Measurements from ENCODE around the gene CD37. TPM values are rescaled to one million over a fixed set of nuclear protein-coding genes. Genes with fewer than 3 reads are reported as not detected.

The CD37 gene
- total RNA-seq, 1 donor from 2014 or later = 22.1 TPM

DNA sequence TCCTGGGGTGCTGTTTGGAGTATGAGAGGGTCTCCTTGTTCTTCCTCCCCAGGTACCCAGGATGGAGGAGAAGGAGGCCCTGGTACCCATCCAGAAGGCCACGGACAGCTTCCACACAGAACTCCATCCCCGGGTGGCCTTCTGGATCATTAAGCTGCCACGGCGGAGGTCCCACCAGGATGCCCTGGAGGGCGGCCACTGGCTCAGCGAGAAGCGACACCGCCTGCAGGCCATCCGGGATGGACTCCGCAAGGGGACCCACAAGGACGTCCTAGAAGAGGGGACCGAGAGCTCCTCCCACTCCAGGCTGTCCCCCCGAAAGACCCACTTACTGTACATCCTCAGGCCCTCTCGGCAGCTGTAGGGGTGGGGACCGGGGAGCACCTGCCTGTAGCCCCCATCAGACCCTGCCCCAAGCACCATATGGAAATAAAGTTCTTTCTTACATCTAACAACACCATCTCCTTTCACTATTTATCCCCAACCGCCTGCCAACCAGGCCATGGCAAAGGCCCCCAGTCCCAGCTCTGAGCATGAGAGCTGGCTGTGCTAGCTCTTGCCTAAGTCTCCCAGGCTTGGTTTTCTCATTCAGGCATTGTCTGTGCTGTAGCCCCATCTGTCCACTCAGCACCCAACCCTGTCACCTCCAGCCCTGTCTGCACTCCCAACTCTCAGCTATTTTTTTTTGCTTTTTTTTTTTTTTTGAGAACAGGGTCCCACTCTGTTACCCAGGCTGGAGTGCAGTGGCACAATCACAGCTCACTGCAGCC is 39.6 kb downstream of the CD37 start:
- no peak overlapping the region for H3K4me3 ChIP-seq
- no peak overlapping the region for H3K27ac ChIP-seq
- TF ChIP-seq POLR2A (IDR thresholded peaks at IDR 0.05) = no peak
- no peak for TF ChIP-seq POLR2AphosphoS5 (IDR thresholded peaks at IDR 0.05; ENCODE audit: insufficient read depth in 1 of 2, low read depth in 1 of 2)
- TF ChIP-seq, protein P1, sequence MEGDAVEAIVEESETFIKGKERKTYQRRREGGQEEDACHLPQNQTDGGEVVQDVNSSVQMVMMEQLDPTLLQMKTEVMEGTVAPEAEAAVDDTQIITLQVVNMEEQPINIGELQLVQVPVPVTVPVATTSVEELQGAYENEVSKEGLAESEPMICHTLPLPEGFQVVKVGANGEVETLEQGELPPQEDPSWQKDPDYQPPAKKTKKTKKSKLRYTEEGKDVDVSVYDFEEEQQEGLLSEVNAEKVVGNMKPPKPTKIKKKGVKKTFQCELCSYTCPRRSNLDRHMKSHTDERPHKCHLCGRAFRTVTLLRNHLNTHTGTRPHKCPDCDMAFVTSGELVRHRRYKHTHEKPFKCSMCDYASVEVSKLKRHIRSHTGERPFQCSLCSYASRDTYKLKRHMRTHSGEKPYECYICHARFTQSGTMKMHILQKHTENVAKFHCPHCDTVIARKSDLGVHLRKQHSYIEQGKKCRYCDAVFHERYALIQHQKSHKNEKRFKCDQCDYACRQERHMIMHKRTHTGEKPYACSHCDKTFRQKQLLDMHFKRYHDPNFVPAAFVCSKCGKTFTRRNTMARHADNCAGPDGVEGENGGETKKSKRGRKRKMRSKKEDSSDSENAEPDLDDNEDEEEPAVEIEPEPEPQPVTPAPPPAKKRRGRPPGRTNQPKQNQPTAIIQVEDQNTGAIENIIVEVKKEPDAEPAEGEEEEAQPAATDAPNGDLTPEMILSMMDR (IDR thresholded peaks at IDR 0.05) = no peak
- intact Hi-C loops (cut with DNase I) = no loop called here
- no peaks in the 10 kb centered on the region for H3K36me3 ChIP-seq
- H3K4me1 ChIP-seq = no peaks in the 10 kb centered on the region
- H3K9me3 ChIP-seq = no peaks in the 10 kb centered on the region
- H3K27me3 ChIP-seq = no peaks in the 10 kb centered on the region
- DNase-seq (ENCODE audit: extremely low spot score in 2 of 2) = no peak

DNA sequence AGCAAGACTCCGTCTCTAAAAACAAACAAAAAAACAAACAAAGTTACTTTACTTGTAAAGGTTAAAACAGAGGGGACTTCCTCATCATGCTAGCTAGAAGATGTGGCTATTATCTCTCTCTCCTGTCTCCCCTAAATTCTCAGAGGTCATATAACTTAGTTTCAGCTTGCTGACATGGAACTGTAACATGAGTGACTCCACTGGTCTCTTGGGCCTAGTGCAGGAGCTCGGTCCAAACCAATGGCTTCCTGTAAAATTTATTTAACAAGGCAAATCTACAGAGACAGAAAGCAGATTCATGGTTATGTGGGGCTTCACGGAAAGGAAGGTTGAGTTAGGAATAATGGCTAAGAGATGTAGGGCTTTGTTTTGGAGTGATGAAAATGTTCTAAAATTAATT is 43.3 kb downstream of the CD37 start:
- Histone ChIP-seq H3K4me3 (no peak overlapping the region), H3K36me3 (no peaks in the 10 kb centered on the region), H3K27ac (no peak overlapping the region), H3K4me1 (no peaks in the 10 kb centered on the region), H3K27me3 (no peaks in the 10 kb centered on the region), H3K9me3 (no peaks in the 10 kb centered on the region)
- intact Hi-C loops (cut with DNase I) = no loop called here
- DNase-seq (ENCODE audit: extremely low spot score in 2 of 2) = no peak
- TF ChIP-seq, protein P1 (IDR thresholded peaks at IDR 0.05) = no peak
- TF ChIP-seq POLR2AphosphoS5 (IDR thresholded peaks at IDR 0.05; ENCODE audit: insufficient read depth in 1 of 2, low read depth in 1 of 2) = no peak
- no peak for TF ChIP-seq POLR2A (IDR thresholded peaks at IDR 0.05)

DNA sequence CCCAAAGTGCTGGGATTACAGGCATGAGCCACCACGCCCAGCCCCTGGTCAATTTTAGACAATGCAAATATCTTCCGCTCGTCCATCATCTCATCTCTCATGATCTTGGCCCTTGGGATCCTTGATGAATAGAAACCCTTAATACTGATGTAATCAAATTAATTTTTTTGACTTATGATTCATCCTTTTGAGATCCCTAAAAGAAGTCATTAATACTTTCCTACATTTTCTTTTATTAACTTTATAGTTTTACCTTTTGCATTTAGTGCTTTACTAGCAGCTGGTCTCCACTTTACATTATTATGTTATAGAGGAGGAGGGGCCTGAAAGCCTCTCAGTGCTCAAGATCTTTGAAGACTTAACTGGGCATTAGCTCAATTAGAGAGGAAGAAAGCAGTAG is 45.2 kb downstream of the CD37 start:
- intact Hi-C loops (cut with DNase I) = no loop called here
- no peaks in the 10 kb centered on the region for H3K36me3 ChIP-seq

DNA sequence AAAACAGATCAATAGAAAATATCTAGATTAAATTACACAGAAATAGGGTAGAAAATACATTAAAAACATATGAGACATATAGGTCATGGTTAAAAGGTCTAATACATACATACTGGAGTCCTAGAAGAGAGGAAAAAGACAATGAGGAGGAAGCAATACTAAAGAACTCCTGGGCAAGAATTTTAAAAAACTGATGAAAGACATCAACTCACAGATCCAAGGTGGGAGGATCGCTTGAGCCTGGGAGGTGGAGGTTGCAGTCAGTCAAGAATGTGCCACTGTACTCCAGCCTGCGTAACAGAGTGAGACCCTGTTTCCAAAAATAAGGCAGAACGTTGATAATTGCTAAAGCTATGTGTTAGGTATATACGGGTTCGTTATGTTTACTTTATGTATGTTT is 47.4 kb downstream of the CD37 start:
- H3K4me1 ChIP-seq = no peaks in the 10 kb centered on the region
- H3K4me3 ChIP-seq = no peak overlapping the region
- intact Hi-C loops (cut with DNase I) = no loop called here
- no peak for DNase-seq (ENCODE audit: extremely low spot score in 2 of 2)
- no peaks in the 10 kb centered on the region for H3K36me3 ChIP-seq
- no peak overlapping the region for H3K27ac ChIP-seq
- TF ChIP-seq, protein P1 (IDR thresholded peaks at IDR 0.05) = no peak
- TF ChIP-seq POLR2A (IDR thresholded peaks at IDR 0.05) (no peak), POLR2AphosphoS5 (IDR thresholded peaks at IDR 0.05; ENCODE audit: insufficient read depth in 1 of 2, low read depth in 1 of 2) (no peak)
- H3K9me3 ChIP-seq = no peaks in the 10 kb centered on the region
- H3K27me3 ChIP-seq = no peaks in the 10 kb centered on the region

More for the DNA sequence above, 45.2 kb downstream of the CD37 start:
- Histone ChIP-seq H3K4me1 (no peaks in the 10 kb centered on the region), H3K27me3 (no peaks in the 10 kb centered on the region), H3K27ac (no peak overlapping the region), H3K4me3 (no peak overlapping the region), H3K9me3 (no peaks in the 10 kb centered on the region)
- no peak for TF ChIP-seq POLR2AphosphoS5 (IDR thresholded peaks at IDR 0.05; ENCODE audit: insufficient read depth in 1 of 2, low read depth in 1 of 2)
- TF ChIP-seq, protein P1 (IDR thresholded peaks at IDR 0.05) = no peak
- TF ChIP-seq POLR2A (IDR thresholded peaks at IDR 0.05) = no peak
- DNase-seq (ENCODE audit: extremely low spot score in 2 of 2) = no peak

DNA sequence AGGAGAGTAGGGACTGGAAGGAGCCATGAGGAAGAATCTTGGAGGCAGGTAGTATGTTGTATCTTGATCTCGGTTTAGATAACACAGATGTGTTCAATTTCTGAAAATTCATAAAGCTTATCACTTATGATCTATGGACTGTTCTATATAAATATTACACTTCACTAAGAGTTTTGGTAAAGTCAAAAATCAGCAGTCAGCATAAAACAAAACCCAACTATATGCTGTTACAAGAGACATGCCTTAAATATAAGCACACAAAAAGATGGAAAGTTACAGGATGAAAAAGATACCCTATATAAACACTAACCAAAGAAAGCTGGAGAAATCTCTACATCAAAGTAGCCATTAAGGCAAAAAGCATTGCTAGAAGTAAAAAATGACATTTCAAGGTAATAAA is 48.4 kb downstream of the CD37 start:
- intact Hi-C loops (cut with DNase I) = no loop called here
- no peak overlapping the region for H3K27ac ChIP-seq
- DNase-seq (ENCODE audit: extremely low spot score in 2 of 2) = no peak

More for the DNA sequence above, 48.4 kb downstream of the CD37 start:
- TF ChIP-seq POLR2AphosphoS5 (IDR thresholded peaks at IDR 0.05; ENCODE audit: insufficient read depth in 1 of 2, low read depth in 1 of 2) (no peak), POLR2A (IDR thresholded peaks at IDR 0.05) (no peak)
- TF ChIP-seq, protein P1 (IDR thresholded peaks at IDR 0.05) = no peak
- no peaks in the 10 kb centered on the region for H3K27me3 ChIP-seq
- H3K36me3 ChIP-seq = no peaks in the 10 kb centered on the region
- no peaks in the 10 kb centered on the region for H3K9me3 ChIP-seq
- no peak overlapping the region for H3K4me3 ChIP-seq
- H3K4me1 ChIP-seq = no peaks in the 10 kb centered on the region
